Thoracic aorta endothelial cell (primary cell): Measurements from ENCODE around the gene EIF3M. TPM values are rescaled to one million over a fixed set of nuclear protein-coding genes. Genes with fewer than 3 reads are reported as not detected.

Experiments used
- total RNA-seq: library from RNA; depleted of rRNA; stranded (reverse); fragments of >200 nt; gene quantifications from 2 replicates; pipeline ENCODE4 v1.2.3, GENCODE V29; 2012

The EIF3M gene
- total RNA-seq = 729 and 853 TPM in 2 replicates

GRCh38 chr11:32583459-32584271 is at the start of gene EIF3M:
TSS of gene EIF3M (plus strand) at chr11:32583831. CDS start at chr11:32583888, 57 bp downstream.

Other genes starting within 250 kb of the EIF3M start
- not detected in 2 replicates for gene WT1, start 148.3 kb upstream of the EIF3M start, total RNA-seq
- not detected in 2 replicates for gene CCDC73, start 210.8 kb downstream of the EIF3M start, total RNA-seq
- 0.27 and 0.43 TPM in 2 replicates for gene PRRG4, start 246.1 kb downstream of the EIF3M start, total RNA-seq